DND-41 (cell line): ENCODE measurements around the gene MYRIP.

ENCODE experiments used
- EZH2 ChIP-seq: IDR thresholded peaks from 3 replicates; pipeline ENCODE4 v1.6.1; 2012; ENCODE audit warnings: borderline replicate concordance, low read depth, mild to moderate bottlenecking, moderate library complexity, low read length, inconsistent platforms; ENCODE audit not compliant: severe bottlenecking
- TF ChIP-seq, protein P1 (sequence below): IDR thresholded peaks from 2 replicates; pipeline ENCODE4 v1.5.1; 2012; ENCODE audit warnings: borderline replicate concordance, low read length, moderate library complexity, mild to moderate bottlenecking; ENCODE audit not compliant: poor library complexity, severe bottlenecking; ENCODE audit errors: extremely low read depth

DNA sequence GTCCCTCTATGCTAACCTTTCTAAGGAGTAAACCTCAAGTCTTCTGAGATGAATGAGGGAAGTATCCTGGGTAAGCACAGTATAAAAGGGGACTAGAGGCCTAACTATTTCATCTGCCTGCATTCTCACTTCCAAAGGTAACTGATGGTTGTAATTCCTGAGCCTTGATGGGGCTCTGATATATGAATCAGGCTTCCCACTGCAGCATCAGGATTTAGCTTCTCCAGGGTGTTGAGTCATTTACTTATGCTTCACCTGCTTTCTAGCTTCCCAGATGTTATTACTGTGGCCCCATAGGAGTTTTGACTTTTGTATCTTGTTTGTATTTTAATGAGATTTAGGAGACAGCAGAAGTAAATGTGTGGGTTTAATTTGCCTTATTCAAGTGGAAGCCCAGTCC, 292.8 kb downstream of the MYRIP start:
- TF ChIP-seq EZH2, result no peak
- TF ChIP-seq, protein P1, sequence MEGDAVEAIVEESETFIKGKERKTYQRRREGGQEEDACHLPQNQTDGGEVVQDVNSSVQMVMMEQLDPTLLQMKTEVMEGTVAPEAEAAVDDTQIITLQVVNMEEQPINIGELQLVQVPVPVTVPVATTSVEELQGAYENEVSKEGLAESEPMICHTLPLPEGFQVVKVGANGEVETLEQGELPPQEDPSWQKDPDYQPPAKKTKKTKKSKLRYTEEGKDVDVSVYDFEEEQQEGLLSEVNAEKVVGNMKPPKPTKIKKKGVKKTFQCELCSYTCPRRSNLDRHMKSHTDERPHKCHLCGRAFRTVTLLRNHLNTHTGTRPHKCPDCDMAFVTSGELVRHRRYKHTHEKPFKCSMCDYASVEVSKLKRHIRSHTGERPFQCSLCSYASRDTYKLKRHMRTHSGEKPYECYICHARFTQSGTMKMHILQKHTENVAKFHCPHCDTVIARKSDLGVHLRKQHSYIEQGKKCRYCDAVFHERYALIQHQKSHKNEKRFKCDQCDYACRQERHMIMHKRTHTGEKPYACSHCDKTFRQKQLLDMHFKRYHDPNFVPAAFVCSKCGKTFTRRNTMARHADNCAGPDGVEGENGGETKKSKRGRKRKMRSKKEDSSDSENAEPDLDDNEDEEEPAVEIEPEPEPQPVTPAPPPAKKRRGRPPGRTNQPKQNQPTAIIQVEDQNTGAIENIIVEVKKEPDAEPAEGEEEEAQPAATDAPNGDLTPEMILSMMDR, result no peak
